ENCODE measurements around the gene GLRA1. TPM values are rescaled to one million over a fixed set of nuclear protein-coding genes. Genes with fewer than 3 reads are reported as not detected.
"Not testable (repeated sequence)": the region's sequence is repeated elsewhere in the genome, so short reads cannot be mapped to it uniquely, and the experiment has no call there.

GLRA1 gene
- total RNA-seq, 3 donors from 2014 or later (not counting 1 experiment from before 2014, with no cell fraction given), result not detected

- TF ChIP-seq CTCF (IDR thresholded peaks at IDR 0.05), result no peak
- Histone ChIP-seq H3K27ac (ENCODE audit: low read length) (no peak overlapping the region), H3K9me3 (ENCODE audit: control insufficient read depth, insufficient read depth, low read length) (no peaks in the 10 kb centered on the region), H3K4me3 (ENCODE audit: low read length) (no peak overlapping the region), H3K4me1 (ENCODE audit: control insufficient read depth, insufficient read depth, low read length) (peaks cover 5% of the 10 kb centered on the region), H3K27me3 (ENCODE audit: control insufficient read depth, insufficient read depth, low read length) (no peaks in the 10 kb centered on the region), H3K36me3 (ENCODE audit: control insufficient read depth, insufficient read depth, low read length) (no peaks in the 10 kb centered on the region)
- WGBS (ENCODE audit: insufficient coverage), result 74% methylated on average over 4 of the region's 7 CpGs
- Mint-ChIP-seq H3K36me3 (no peaks in the 10 kb centered on the region), H3K9me3 (no peaks in the 10 kb centered on the region), H3K27ac (no peak overlapping the region), H3K4me1 (peaks cover 5% of the 10 kb centered on the region in 2 donors), H3K4me3 (no peak overlapping the region), H3K27me3 (ENCODE audit: low read depth in 2 of 2) (no peaks in the 10 kb centered on the region)
- intact Hi-C loops (cut with micrococcal nuclease), result no loop called here
- ATAC-seq (no peak), DNase-seq (no peak)
Measured at GRCh38 chr5:151864061-151864748, 60.4 kb downstream of the GLRA1 start.

GRCh38 chr5:151863566-151863965, 61.1 kb downstream of the GLRA1 start:
- Histone ChIP-seq H3K4me3 (ENCODE audit: low read length) (no peak overlapping the region), H3K4me1 (ENCODE audit: control insufficient read depth, insufficient read depth, low read length) (peaks cover under 1% of the 10 kb centered on the region), H3K27me3 (ENCODE audit: control insufficient read depth, insufficient read depth, low read length) (no peaks in the 10 kb centered on the region), H3K36me3 (ENCODE audit: control insufficient read depth, insufficient read depth, low read length) (no peaks in the 10 kb centered on the region), H3K27ac (ENCODE audit: low read length) (no peak overlapping the region), H3K9me3 (ENCODE audit: control insufficient read depth, insufficient read depth, low read length) (no peaks in the 10 kb centered on the region)
- ATAC-seq (no peak), DNase-seq (no peak)
- TF ChIP-seq CTCF (IDR thresholded peaks at IDR 0.05), result no peak
- Mint-ChIP-seq H3K27ac (no peak overlapping the region), H3K36me3 (no peaks in the 10 kb centered on the region), H3K27me3 (ENCODE audit: low read depth in 2 of 2) (no peaks in the 10 kb centered on the region), H3K4me3 (no peak overlapping the region), H3K4me1 (peaks cover 1 to 2% of the 10 kb centered on the region in 2 donors), H3K9me3 (no peaks in the 10 kb centered on the region)
- intact Hi-C loops (cut with micrococcal nuclease), result no loop called here
- WGBS (ENCODE audit: insufficient coverage), result 83% methylated on average over 1 of the region's 1 CpG

GRCh38 chr5:151862811-151863472, 61.7 kb downstream of the GLRA1 start:
- no peak overlapping the region for H3K27ac Mint-ChIP-seq
- Histone ChIP-seq H3K9me3 (ENCODE audit: control insufficient read depth, insufficient read depth, low read length) (no peaks in the 10 kb centered on the region), H3K27me3 (ENCODE audit: control insufficient read depth, insufficient read depth, low read length) (no peaks in the 10 kb centered on the region), H3K36me3 (ENCODE audit: control insufficient read depth, insufficient read depth, low read length) (no peaks in the 10 kb centered on the region), H3K27ac (ENCODE audit: low read length) (no peak overlapping the region), H3K4me3 (ENCODE audit: low read length) (no peak overlapping the region), H3K4me1 (ENCODE audit: control insufficient read depth, insufficient read depth, low read length) (no peaks in the 10 kb centered on the region)
- TF ChIP-seq CTCF (IDR thresholded peaks at IDR 0.05), result no peak
- H3K27me3 Mint-ChIP-seq (ENCODE audit: low read depth in 2 of 2), result no peaks in the 10 kb centered on the region
- H3K36me3 Mint-ChIP-seq, result no peaks in the 10 kb centered on the region
- no peak overlapping the region for H3K4me3 Mint-ChIP-seq
- WGBS (ENCODE audit: insufficient coverage), result 68% methylated on average over 2 of the region's 2 CpGs
- no peak for ATAC-seq
- H3K9me3 Mint-ChIP-seq, result no peaks in the 10 kb centered on the region
- intact Hi-C loops (cut with micrococcal nuclease), result no loop called here
- DNase-seq, result no peak
- no peaks in the 10 kb centered on the region for H3K4me1 Mint-ChIP-seq

GRCh38 chr5:151860867-151861266, 63.8 kb downstream of the GLRA1 start:
- H3K36me3 Mint-ChIP-seq; intact Hi-C loops (cut with micrococcal nuclease); H3K9me3 ChIP-seq (ENCODE audit: control insufficient read depth, insufficient read depth, low read length); H3K27me3 Mint-ChIP-seq (ENCODE audit: low read depth in 2 of 2); ATAC-seq; H3K27ac ChIP-seq (ENCODE audit: low read length); H3K4me1 ChIP-seq (ENCODE audit: control insufficient read depth, insufficient read depth, low read length); H3K9me3 Mint-ChIP-seq; H3K4me3 Mint-ChIP-seq; H3K27ac Mint-ChIP-seq; DNase-seq; H3K36me3 ChIP-seq (ENCODE audit: control insufficient read depth, insufficient read depth, low read length); H3K27me3 ChIP-seq (ENCODE audit: control insufficient read depth, insufficient read depth, low read length); H3K4me1 Mint-ChIP-seq; H3K4me3 ChIP-seq (ENCODE audit: low read length): not testable (repeated sequence)
- no CpG with 5 or more reads among the region's 4 CpGs for WGBS (ENCODE audit: insufficient coverage)
